Activated T-cell treated with anti-CD3 and anti-CD28 coated beads for 4 hours (primary cell): ENCODE results near the gene F11R.
"Not testable (repeated sequence)": the region's sequence is repeated elsewhere in the genome, so short reads cannot be mapped to it uniquely, and the experiment has no call there.

Source experiments
- DNase-seq: peaks from one replicate; pipeline ENCODE4 v3.0.0-alpha.2; 2020

F11R gene

DNA sequence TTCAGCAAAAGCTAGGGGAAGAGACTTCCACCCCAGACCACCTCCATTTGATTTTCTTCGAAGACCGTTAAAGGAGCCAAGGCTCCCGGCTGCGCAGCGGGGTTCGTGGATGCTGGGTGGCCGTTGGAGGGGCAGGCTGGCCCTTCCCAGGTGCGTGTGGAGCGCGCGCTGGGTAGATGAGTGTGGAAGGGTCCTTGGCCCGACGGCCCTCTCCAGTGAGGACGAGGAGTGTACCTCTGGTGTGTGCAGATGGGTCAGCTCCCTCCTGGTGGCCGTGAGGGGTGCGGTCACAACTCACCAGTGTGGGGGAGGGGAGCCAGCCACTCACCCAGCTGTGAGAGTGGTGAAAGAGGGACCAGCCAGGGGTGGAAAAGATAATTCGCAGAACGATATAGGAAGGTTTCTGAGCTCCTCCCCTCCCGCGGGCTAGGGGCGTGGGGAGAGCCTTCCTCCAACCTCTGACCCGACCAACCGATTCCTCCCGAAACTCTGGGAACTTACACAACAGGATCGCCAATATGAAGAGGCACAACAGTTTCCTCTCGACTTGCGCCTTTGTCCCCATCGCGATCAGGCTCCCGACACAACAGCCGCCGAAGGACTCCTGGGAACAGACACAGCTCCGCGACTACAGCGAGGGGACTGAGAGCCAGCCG lies at the start of gene F11R:
Gene F11R (minus strand): TSS at position 644 of the 656 bp plus-strand sequence. CDS start 79 bp downstream, at position 565.
- no peak for DNase-seq

DNA sequence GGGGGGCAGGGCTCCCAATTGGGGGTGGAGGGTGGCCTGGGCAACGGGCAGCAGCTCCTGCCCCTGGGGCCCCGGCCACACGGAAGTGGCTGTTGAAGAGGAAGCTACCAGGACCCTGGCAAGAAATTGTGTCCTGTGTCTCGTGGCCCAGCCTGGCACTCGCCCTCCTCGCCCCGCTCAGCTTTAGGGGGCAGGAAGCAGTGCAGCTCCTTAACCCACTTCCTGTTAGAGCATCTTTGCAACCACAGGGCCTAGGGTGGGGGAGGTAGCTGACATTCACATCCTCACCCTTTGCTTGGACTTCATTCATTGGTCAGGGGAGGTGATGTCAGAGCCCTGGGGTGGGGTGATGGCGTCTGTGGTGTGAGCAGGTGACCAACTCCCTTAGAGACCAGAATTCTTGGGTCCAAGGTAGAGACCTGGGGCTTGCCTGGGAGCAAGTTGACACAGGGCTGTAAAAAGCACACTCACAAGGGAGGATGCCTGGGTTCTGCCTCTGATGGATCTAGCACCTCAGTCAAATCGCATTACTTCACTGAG lies 48.8 kb upstream of the F11R start, which contains the start of gene ARHGAP30:
Gene ARHGAP30 (minus strand): TSS at position 161 of the 540 bp plus-strand sequence. CDS start 267 bp downstream, outside the sequence.
- DNase-seq: peak; percentile 63

DNA sequence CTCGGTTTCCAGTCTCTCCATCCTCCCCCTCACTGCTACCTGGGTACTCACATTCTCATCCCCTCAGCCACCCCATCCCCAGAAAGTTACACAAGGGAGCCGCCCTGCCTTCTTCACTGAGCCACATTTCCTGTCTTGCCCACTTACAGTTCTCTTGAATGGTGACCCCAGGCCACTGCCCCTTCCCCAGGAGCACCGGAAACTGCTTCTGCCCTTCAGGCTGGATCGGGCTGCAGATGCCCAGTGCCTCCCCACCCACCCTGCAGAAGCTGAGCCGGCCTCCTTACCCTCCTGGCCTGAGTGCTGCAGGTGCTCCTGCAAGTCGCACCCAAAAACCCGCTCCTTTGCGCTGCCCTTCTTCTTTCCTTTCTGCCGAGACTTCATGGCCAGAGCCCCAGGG lies 48.3 kb upstream of the F11R start:
- DNase-seq: no peak

DNA sequence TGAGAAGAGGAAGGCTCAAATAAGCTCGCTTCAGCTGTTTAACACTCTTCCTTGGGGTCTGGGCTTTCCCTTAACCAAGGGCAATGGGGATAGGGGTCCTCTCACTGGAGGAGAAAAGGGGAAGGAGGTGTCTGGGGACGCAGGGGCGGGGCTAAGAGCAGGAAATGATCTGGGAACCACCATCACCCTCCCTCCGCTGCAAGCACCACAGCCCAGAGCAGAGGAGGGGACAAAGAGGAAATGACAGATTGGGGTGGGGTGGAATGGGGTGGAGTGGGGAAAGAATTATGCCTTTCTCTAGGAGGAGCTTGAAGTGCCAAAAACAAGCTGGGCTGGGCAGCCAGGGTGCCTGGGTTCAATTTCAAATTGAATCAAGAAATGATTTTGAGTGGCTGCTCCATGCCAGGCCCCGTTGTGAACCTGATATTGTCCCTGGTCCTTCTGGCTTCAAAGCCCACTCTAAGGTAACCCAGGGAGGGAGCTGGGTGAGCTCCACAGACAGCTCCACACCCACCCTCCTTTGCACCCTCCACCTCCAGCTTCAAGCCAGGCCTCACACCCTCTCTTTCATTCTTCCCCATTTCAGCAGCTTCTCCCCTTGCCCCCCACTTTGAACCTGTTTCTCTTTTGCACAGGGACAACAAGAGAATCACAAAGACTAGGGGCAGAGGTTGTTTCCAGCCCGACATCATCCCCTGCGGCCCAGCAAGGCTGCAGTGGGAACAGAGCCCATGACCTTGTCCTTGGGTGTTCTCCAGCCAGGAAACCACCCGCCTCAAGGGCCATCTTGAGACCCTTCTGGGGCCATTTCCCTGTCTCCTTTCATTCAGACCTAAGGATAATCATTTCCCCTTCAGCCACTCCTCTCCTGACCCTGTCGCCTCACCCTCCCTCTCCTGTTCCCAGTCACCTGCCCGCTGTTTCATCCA lies 47.6 kb upstream of the F11R start:
- DNase-seq: peak; percentile 59

DNA sequence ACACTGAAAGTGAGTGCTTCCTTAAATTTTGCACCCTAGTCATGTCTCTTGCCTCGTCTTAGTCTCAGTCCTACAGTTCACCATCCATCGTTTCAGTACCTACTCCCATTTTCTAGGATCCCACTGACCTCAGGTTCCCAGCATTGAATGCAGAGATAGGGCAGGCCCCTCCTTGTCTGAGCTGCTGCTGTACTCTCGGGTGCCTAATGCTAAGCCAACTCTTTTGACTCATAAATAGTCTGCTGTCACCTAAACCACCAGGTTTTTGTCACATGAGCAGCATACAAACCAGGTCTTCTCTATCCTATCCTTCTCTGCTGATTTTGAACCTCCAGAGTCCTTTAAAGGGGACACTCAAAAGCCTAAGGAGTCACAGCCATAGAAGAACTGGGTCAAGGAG lies 45.7 kb upstream of the F11R start:
- DNase-seq: no peak

DNA sequence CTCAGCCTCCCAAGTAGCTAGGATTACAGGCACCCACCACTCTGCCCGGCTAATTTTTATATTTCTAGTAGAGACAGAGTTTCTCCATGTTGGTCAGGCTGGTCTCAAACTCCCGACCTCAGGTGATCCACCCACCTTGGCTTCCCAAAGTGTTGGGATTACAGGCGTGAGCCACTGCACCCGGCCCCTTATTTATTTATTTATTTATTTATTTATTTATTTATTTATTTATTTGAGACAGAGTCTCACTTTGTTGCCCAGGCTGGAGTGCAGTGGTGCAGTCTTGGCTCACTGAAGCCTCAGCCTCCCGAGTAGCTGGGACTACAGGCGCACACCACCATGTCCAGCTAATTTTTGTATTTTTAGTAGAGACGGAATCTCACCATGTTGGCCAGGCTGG lies 44.7 kb upstream of the F11R start:
- not testable (repeated sequence) for DNase-seq

DNA sequence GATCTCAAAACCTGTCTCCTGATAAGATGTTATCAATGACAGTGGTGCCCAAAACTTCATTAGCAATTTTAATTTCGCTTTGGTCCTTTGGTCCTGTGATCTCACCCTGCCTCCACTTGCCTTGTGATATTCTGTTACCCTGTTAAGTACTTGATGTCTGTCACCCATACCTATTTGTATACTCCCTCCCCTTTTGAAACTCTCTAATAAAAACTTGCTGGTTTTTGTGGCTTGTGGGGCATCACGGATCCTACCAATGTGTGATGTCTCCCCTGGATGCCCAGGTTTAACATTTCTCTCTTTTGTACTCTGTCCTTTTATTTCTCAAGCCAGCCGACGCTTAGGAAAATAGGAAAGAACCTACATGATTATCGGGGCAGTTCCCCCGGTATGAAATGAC lies 43.0 kb upstream of the F11R start:
- not testable (repeated sequence) for DNase-seq

DNA sequence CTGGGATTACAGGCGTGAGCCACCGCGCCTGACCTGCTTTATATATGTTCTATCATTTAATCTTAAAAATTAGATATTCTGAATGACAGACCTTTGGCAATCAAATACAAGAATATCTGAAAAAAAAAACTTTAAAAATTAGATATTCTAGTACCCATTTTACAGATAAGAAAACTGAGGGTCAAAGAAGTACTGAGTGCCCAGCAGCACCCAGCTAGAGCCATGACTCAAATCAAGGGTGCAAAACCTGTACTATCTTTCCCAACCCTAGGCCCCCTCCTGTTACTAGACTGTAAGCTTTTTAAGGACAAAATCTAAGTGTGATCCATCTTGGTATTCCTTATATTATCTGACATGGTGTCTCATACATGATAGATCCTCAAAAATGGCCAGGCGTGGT lies 40.5 kb upstream of the F11R start:
- no peak for DNase-seq

DNA sequence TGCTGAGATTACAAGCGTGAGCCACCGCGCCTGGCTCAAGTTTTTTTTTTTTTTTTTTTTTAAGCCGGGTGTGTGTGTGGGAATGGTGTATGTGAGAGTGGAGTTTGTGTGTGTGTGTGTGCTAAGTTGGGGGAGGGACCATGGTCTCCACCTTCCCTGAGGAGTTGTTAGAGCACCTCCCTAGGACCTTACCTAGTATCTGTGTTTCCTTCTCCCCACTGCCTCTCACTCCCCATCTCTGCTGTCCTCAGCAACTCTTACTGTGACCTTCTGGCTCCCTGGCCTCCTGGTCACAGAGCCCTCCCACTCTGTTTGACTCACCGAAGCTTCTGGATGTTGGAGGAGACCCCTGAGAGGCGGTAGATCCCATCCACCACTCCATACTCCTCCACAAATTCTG lies 38.3 kb upstream of the F11R start:
- no peak for DNase-seq

DNA sequence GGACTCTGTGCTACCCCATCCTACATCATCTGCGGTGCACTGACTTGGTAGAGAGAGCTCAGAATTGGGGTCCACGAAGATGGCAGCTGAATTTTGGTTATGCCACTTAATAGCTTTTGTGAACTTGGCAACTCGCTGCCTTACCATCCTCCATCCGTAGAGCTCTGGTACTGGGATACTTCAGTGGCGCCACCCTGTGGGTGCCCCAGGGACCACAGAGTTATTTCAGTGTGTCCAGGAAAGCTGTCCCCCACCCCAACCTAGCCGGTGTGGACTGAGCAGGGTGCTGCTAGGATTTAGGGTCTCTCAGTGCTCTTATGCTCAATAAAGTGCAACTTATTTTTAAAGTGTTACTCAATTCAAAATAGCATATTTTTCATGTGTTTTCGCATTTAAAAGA lies 33.9 kb upstream of the F11R start:
- no peak for DNase-seq

DNA sequence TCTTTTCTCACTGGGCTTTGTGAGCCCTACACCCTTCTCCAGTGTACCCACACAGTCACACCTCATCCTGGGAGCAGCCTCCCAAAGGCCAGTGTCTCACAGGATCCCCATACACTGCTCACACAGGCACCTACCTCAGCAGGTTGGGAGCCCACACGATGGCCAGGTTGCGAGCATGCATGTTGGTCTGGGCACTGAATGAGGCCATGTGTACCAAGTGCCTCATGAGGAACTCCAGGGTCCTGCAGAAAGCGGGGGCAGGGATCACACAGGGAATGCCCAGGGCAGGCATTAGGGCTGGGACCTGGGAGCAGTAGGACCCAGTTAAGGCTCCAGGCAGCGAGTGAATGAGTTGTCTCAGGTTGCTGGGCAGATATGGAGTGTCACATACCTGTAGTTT lies 33.3 kb upstream of the F11R start:
- DNase-seq: no peak

DNA sequence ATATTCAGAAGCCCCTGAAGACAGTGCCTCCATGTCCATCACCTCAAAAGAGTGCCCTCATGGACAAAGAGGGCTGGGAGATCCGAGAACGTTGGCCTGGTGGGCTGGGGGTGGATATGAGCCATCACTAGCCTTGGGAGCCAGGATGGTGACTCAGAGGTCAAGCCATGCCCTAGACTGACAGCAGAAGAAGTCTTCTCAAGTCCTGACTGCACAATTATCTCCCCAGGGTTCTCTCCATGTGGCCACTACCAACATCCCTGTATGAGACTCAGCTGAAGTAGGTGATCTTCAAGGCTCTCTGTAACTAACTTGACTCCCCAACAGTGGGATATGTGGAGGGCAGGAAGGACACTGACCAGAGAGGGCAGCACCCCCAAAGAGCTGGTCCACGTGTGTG lies 31.9 kb upstream of the F11R start:
- DNase-seq: no peak

DNA sequence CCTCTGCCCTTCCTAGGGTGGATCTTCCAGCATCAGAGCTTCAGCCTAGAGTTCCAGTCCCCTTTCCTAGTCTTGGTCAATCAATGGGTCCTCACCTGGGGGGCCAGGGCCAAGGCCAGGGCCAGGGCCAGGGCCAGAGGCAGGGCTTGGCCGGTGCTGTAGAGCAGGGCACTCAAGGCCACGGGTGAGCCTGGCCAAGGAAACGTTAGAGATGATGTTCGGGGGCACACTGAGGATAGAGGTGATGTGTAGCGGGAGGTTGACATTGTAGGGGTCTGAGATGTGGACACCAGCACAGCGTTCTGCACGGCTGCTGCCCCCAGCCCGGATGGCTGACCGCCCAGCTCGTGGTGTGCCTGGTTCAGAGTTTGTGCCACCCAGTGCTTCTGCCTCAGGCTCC lies 30.3 kb upstream of the F11R start:
- DNase-seq: no peak

DNA sequence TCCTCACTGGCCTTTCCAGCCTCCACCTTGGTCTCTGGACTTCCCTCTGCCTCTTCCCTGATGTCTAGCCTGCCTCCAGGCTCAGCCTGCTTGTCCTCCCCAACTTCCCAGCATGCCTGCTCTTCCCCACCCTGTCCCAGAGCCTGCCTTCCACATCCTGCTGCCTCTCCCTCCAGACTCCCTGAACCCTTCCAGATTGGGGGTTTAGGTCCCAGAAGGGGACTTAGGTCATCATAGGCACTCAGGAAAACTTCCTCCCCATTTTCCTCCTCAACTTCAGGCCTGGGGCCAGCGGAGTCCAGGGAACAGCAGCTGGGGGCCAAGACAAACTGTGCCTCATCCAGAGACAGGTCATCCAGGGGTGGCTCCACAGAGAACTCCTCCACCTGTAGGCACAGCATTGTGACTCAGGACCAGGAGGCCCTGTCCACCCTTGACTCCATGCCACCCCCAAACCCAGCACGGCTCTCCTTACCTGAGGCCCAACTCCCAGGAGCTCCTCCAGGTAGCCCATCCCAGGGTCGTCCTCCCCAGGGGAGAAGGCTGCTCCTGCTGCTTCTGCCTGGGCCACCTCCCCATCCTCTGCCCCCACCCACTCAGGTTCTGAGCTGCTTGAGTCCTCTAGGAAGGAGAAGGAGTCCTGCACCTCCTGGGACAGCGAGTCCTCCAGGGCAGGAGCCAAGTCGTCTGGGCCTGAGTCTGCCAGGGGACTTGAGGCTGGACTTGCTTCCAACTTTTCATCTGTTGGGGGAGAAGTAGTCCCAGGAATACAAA lies 28.2 kb upstream of the F11R start:
- DNase-seq: no peak

DNA sequence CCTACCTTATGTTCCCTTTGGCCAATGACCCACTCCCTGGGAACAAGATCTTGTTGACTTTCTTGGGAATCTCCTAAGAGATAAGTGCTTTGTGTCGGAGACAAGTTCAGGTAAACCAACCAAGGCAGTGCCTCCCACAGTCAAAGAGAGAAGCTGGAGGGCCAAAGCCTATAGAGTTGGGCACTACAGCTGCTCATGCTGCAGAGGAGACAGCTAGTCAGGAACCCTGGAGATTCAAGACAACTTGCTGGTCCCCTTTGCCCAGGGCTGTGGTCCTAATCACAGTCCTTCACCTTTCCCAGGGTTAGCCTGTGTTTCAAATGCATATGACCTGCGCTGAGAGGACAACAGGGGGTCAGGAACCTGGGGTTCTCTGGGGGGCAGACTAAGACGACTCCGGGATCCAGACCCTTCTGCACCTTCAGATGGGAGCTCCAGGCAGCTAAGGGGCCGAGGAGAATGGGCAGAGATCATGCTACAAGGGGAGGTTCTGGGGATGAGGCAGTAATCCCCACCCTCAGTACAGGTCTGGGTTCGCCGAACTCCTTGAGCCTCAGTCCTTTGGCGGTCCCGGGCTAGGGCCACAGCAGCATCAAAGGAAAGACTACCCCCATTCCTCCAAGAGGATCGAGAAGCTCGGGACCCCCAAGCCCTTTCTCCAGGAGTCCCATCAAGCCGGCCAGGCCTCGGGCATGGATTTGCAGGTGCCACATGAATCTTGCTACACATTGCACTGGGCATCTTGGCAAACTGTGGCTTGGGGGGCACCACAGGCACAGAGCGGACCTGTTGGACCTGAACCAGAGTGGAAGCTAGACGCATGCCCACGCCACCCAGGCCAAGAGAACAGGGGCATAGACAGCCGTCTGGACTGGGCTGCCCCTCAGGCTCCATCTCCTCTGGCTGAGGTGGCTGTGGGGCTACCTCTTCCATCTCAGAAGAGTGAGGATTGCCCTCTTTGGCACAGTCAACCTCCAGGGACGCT lies 26.8 kb upstream of the F11R start:
- no peak for DNase-seq

DNA sequence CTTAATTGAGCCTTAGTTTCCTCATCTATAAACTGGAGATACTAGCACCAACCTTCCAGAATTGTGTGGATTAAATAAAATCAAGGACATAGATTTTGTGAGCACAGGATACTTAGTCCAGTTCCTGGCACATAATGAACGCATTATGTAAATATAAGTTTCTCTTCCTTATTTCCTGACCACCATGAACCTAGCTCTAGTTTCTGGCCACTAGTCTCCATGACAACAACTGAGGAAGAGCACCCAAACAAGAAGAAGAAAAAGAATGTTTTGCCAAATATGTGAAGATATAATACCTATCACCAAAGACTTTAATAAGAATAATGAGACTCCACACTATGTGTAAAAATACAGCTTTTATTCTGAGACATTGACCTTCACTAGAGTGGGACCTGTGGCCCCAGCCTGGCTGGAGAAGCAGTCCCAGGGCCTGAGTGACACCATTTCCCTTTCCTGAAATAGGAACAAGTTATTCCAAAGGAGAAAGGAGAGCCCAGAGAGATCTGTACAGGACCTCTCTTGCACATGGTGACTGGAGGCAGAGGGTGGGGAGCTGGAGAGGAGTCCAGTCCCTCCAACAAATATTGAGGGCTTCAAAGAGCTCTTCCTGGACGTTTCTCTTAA lies 25.8 kb upstream of the F11R start:
- DNase-seq: no peak

DNA sequence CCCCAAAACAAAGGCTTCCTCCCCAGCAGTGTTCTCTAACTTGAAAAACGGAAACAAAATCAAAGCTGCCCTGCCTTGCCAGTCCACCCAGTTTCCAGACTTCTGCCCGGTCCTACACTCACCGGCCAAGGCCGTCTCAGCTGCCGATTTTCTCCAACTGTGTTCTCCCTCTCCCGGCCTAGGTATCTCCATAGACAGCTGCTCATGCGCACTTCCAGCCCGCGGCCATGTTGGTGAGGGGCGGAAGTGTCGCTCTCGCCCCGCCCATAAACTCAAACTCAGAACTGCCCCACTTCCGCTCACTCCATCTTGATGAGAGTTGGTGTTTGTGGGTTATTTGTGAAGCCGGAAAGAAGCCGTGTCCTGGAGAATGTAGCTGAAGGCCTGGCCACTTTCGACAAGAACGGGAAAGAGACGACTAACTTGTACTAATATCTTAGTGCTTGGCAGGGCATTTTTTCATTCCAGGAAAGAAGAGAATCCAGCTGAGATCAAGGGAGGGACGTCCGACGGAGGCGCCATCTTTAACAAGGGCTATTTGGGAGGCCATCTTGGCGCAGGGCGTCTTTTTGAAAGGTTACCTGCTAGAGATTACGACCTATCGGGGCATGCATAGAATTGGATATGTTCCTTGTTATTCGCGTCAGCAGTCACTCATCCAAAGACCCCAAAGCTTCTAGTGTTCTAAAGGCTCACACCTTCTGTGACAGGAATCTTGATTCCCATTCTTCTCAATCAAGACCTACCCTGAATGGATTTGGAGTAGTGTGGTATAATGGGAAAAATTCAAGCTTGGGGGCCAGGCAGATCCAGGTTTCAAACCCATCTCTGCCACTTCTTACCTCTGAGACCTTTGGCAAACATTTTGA lies 25.0 kb upstream of the F11R start, which contains the start of gene USF1:
Gene USF1 (minus strand): TSS at position 242 of the 869 bp plus-strand sequence. CDS start 2,702 bp downstream, outside the sequence.
- DNase-seq: peak; percentile 90

DNA sequence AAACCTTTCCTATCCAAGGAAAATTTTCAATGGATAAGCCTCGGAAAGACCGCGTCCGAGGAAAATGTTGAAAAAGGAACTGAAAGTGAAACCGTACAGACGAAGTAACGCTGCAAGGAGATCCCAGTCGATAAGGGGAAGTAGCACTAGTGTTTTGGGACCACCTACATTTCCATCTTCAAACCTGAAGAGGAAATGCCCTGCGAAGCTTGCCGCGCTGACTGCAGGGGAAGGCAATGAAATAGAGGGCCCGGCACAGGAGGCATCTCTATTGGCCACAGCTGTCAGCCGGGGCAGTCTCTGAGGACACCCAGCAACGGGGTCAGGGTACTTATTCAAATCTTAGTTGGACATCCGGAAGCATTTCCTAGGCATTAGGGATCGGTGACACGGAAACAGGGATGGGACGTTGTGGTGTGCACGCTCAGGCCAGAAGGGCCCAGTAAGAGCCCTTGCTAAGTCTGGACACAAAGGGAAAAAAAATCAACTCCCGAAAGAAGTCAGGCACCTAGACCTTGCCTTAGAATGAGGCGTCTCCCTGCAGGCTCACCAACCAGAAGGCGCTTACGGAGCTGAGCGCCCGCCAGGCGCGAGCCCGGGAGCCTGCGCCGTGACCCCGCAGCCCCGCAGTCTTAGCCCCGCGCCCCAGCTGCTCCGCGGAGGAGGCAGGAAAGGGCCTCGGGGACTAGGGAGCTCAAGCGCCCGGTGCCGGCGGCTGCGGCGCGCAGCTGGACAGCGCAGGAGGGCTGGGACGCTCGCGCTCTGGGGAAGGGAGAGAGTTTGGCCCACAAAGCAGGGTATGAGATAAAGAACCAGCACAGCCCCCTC lies 24.2 kb upstream of the F11R start:
- DNase-seq: no peak

DNA sequence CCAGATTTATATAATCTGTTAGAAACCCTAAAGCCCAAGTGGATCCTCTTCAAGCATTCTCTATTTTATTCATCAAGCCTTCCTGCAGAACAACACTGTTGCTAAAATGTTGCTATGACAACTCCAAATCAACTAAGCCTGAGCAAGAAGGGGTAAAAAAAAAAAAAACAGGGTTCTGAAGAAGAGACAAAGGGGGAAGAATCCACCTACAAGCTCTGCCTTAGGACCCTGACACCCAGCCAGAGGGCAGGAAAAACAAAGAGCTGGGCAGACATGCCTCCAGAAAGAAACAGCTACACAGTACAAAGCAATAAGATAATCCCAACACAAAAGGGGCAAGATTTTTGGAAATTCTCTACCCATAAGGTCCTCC lies 23.6 kb upstream of the F11R start:
- DNase-seq: no peak
